Endothelial cell of umbilical vein (primary cell): ENCODE measurements around the gene CYBC1. TPM values are rescaled to one million over a fixed set of nuclear protein-coding genes. Genes with fewer than 3 reads are reported as not detected.

Source experiments
- BruUV-seq: library from RNA; stranded (reverse); fragments of 400-500 nt; replicated peaks from 2 replicates; lab custom pipeline; 2021; lab: Mats Ljungman, UMichigan
- CTCF ChIA-PET: fragments of 300-600, 350-600 bp; sonication (Branson Sonifier 250); formaldehyde crosslinking; loops from one replicate; lab custom pipeline; 2021; ENCODE audit warnings: antibody characterized with exemption, inconsistent platforms; lab: Charles Lee
- POLR2A ChIA-PET: fragments of 300-600, 350-600 bp; sonication (Branson Sonifier 250); formaldehyde crosslinking; loops from one replicate; lab custom pipeline; 2021; ENCODE audit warnings: antibody characterized with exemption, inconsistent platforms; lab: Charles Lee
- DNase-seq: peaks from one replicate; pipeline ENCODE4 v3.0.0-alpha.2; 2011; ENCODE audit warnings: low read depth, low spot score
- FAIRE-seq: peaks from 2 replicates; lab custom pipeline; 2011; peaks lifted over from hg19 to GRCh38; lab: Jason Lieb, UNC
- H2AFZ ChIP-seq: 2 replicates; pipeline ENCODE4 v1.6.0; 2012; ENCODE audit warnings: low read depth, low read length, control low read depth, inconsistent platforms
- H3K27ac ChIP-seq: 2 replicates; pipeline ENCODE4 v1.5.1; 2011; ENCODE audit warnings: low read depth, mild to moderate bottlenecking, control low read depth, low read length, moderate library complexity; ENCODE audit not compliant: insufficient read depth
- H3K27me3 ChIP-seq, 2 experiments: 2 replicates each; pipeline versions ENCODE4 v1.6.0 to v1.6.1; 2011; ENCODE audit warnings: low read length in 2 of 2, mixed read lengths in 1 of 2; ENCODE audit not compliant: control insufficient read depth in 2 of 2, insufficient read depth in 2 of 2
- H3K36me3 ChIP-seq, 2 experiments: 2 replicates in 1 of 2; 3 replicates in 1 of 2; pipeline ENCODE4 v1.5.1; 2011; ENCODE audit warnings: low read length in 2 of 2, mild to moderate bottlenecking in 1 of 2, moderate library complexity in 1 of 2; ENCODE audit not compliant: control insufficient read depth in 2 of 2, insufficient read depth in 2 of 2; ENCODE audit errors: extremely low read depth in 1 of 2
- H3K4me1 ChIP-seq: 3 replicates; pipeline ENCODE4 v1.5.1; 2011; ENCODE audit warnings: mild to moderate bottlenecking, low read length; ENCODE audit not compliant: control insufficient read depth, insufficient read depth; ENCODE audit errors: extremely low read depth
- H3K4me2 ChIP-seq: 2 replicates; pipeline ENCODE4 v1.6.1; 2011; ENCODE audit warnings: low read length, control low read depth, mixed read lengths; ENCODE audit not compliant: insufficient read depth
- H3K4me3 ChIP-seq, 3 experiments: fragments of 200-600 bp in 1 of 3; sonication (generic), shearing (Covaris generic) in 1 of 3; replicated peaks in 1 of 3; 2 replicates each; pipeline ENCODE4 v1.5.1; 2011 to 2016; ENCODE audit warnings: control low read depth in 3 of 3, low read length in 3 of 3, mild to moderate bottlenecking in 2 of 3, inconsistent platforms in 1 of 3, low read depth in 1 of 3, moderate library complexity in 1 of 3; ENCODE audit not compliant: insufficient read depth in 1 of 3
- H3K79me2 ChIP-seq: 2 replicates; pipeline ENCODE4 v1.6.0; 2012; ENCODE audit warnings: low read length, inconsistent platforms; ENCODE audit not compliant: control insufficient read depth, insufficient read depth
- H3K9ac ChIP-seq: replicated peaks from 2 replicates; pipeline ENCODE3; 2011; ENCODE audit warnings: low read length, control low read depth; ENCODE audit not compliant: insufficient read depth; ENCODE audit errors: extremely low read depth
- H3K9me1 ChIP-seq: replicated peaks from 3 replicates; pipeline ENCODE4 v1.6.0; 2011; ENCODE audit warnings: mild to moderate bottlenecking, low read length; ENCODE audit not compliant: control insufficient read depth, insufficient read depth; ENCODE audit errors: extremely low read depth
- H3K9me3 ChIP-seq: replicated peaks from 2 replicates; pipeline ENCODE4 v1.5.1; 2012; ENCODE audit warnings: low read length, inconsistent platforms; ENCODE audit not compliant: control insufficient read depth, insufficient read depth
- H4K20me1 ChIP-seq: replicated peaks from 2 replicates; pipeline ENCODE3; 2011; ENCODE audit warnings: mild to moderate bottlenecking, low read length; ENCODE audit not compliant: control insufficient read depth, insufficient read depth; ENCODE audit errors: extremely low read depth
- EZH2 ChIP-seq: IDR thresholded peaks from 2 replicates; pipeline ENCODE4 v1.6.1; 2012; ENCODE audit warnings: borderline replicate concordance, low read depth, mild to moderate bottlenecking, moderate library complexity, low read length, inconsistent platforms; ENCODE audit not compliant: severe bottlenecking
- FOS ChIP-seq: IDR thresholded peaks from 2 replicates; pipeline ENCODE4 v1.6.1; 2011; ENCODE audit warnings: mild to moderate bottlenecking, low read length, moderate library complexity, borderline replicate concordance; ENCODE audit not compliant: insufficient read depth
- GATA2 ChIP-seq: IDR thresholded peaks from 2 replicates; pipeline ENCODE4 v1.7.0; 2011; ENCODE audit warnings: low read depth, mild to moderate bottlenecking, moderate library complexity, mixed read lengths, low read length; ENCODE audit not compliant: insufficient read length, insufficient read depth
- JUN ChIP-seq: IDR thresholded peaks from 2 replicates; pipeline ENCODE4 v1.6.1; 2011; ENCODE audit warnings: borderline replicate concordance, low read depth; ENCODE audit not compliant: insufficient read length, insufficient read depth
- MYC ChIP-seq: IDR thresholded peaks from one replicate; pipeline ENCODE4 v1.6.1; 2011; ENCODE audit warnings: mild to moderate bottlenecking, low read depth, low read length
- POLR2A ChIP-seq: IDR thresholded peaks from 2 replicates; pipeline ENCODE4 v1.6.1; 2012; ENCODE audit warnings: low read depth, mild to moderate bottlenecking, control low read depth, low read length
- POLR2AphosphoS5 ChIP-seq: IDR thresholded peaks from 2 replicates; pipeline ENCODE4 v1.6.1; 2012; ENCODE audit warnings: low read depth, mild to moderate bottlenecking, control low read depth, low read length, moderate library complexity; ENCODE audit not compliant: insufficient read depth
- dilution Hi-C: fragments of 300-500 bp; cut with MboI; formaldehyde crosslinking; loops from one replicate; pipeline ENCODE4 v1.15.0; 2019; ENCODE audit warnings: low sequenced_read_pairs; ENCODE audit not compliant: extremely low pct_ligation_motif_present
- intact Hi-C: fragments of 100-400 bp; cut with micrococcal nuclease; formaldehyde crosslinking; loops from one replicate; pipeline ENCODE4 v1.10.0; 2022
- polyA plus RNA-seq, 4 experiments: library from polyadenylated mRNA; depleted of rRNA in 3 of 4; stranded (reverse) in 3 of 4; unstranded in 1 of 4; fragments of >200 nt; gene quantifications; 2 replicates each; pipeline versions ENCODE4 v1.2.1 to v1.2.3, GENCODE V29; 2011 to 2012; ENCODE audit warnings: missing spikeins in 1 of 4
- total RNA-seq: library from RNA; stranded (reverse); gene quantifications from 2 replicates; pipeline ENCODE4 v1.2.3, GENCODE V29; 2021
- TF ChIP-seq, protein P1 (sequence below), 2 donors: IDR thresholded peaks; 1 replicate in 1 of 2; 2 replicates in 1 of 2; pipeline ENCODE4 v1.5.1; 2011; ENCODE audit warnings: low read length in 2 of 2, mild to moderate bottlenecking in 2 of 2, moderate library complexity in 2 of 2, control low read depth in 1 of 2, inconsistent platforms in 1 of 2, low read depth in 1 of 2; ENCODE audit not compliant: insufficient read depth in 1 of 2; ENCODE audit errors: extremely low read depth in 1 of 2
- TF ChIP-seq, protein P2 (sequence below): IDR thresholded peaks from 2 replicates; pipeline ENCODE4 v1.6.1; 2011; ENCODE audit not compliant: insufficient read depth, insufficient read length

Gene CYBC1
- total and polyA plus RNA-seq, 2 donors (not counting 3 experiments of a cell fraction or from before 2014, with no cell fraction given) = 71.8 to 81.5 TPM

DNA sequence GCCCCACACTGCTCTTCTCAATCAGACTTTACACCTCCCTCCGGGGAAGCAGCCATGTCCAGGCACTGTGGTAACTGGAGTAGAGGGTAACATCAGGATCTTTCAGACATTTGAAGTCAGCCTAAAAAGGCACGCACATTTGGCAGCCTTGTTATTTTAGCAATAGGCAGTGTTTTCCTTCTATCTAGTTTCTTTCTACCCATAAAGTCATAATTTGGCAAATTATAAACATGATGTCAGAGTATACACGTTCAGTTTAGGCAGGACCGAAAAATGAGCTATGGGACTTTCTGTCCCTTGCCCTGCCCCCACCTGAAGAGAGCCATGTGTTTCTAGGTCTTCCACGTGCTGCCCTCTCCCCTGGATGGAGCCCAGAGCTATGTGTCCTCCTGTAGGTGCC lies 29.1 kb upstream of the CYBC1 start:
- Histone ChIP-seq H4K20me1 (no peaks in the 10 kb centered on the region), H3K4me1 (peaks cover 5% of the 10 kb centered on the region), H3K4me3 (no peak overlapping the region), H3K9ac (no peak overlapping the region), H3K9me1 (no peaks in the 10 kb centered on the region), H3K4me2 (no peak overlapping the region), H2AFZ (no peak overlapping the region), H3K79me2 (no peaks in the 10 kb centered on the region), H3K27me3 (no peaks in the 10 kb centered on the region), H3K27ac (no peak overlapping the region), H3K9me3 (no peaks in the 10 kb centered on the region), H3K36me3 (peaks cover 8 to 41% of the 10 kb centered on the region in 2 experiments)
- no TSS peak for BruUV-seq
- TF ChIP-seq EZH2 (no peak), JUN (no peak), GATA2 (no peak), FOS (no peak)
- TF ChIP-seq, protein P1, sequence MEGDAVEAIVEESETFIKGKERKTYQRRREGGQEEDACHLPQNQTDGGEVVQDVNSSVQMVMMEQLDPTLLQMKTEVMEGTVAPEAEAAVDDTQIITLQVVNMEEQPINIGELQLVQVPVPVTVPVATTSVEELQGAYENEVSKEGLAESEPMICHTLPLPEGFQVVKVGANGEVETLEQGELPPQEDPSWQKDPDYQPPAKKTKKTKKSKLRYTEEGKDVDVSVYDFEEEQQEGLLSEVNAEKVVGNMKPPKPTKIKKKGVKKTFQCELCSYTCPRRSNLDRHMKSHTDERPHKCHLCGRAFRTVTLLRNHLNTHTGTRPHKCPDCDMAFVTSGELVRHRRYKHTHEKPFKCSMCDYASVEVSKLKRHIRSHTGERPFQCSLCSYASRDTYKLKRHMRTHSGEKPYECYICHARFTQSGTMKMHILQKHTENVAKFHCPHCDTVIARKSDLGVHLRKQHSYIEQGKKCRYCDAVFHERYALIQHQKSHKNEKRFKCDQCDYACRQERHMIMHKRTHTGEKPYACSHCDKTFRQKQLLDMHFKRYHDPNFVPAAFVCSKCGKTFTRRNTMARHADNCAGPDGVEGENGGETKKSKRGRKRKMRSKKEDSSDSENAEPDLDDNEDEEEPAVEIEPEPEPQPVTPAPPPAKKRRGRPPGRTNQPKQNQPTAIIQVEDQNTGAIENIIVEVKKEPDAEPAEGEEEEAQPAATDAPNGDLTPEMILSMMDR (IDR thresholded peaks at IDR 0.05; ENCODE audit: extremely low read depth in 1 of 2, insufficient read depth in 1 of 2, low read depth in 1 of 2, low read length in 2 of 2) = no peak
- CTCF ChIA-PET = interaction anchor here (1.1 kb wide), 1 partner anchor 12 kb away, joined by 3 read pairs; no protein-coding TSS in a partner anchor
- POLR2A ChIA-PET = no interaction called here
- dilution Hi-C loops = no loop called here
- DNase-seq (no peak), FAIRE-seq (no peak)
- intact Hi-C loops = no loop called here

GRCh38 chr17:82477934-82478333 lies 27.4 kb upstream of the CYBC1 start:
- Histone ChIP-seq H3K4me3 (no peak overlapping the region), H3K9me3 (no peaks in the 10 kb centered on the region), H2AFZ (no peak overlapping the region), H3K79me2 (no peaks in the 10 kb centered on the region), H3K4me1 (peaks cover 5% of the 10 kb centered on the region), H3K27ac (no peak overlapping the region), H4K20me1 (no peaks in the 10 kb centered on the region), H3K27me3 (no peaks in the 10 kb centered on the region), H3K9ac (no peak overlapping the region), H3K36me3 (peaks cover 8 to 36% of the 10 kb centered on the region in 2 experiments), H3K9me1 (no peaks in the 10 kb centered on the region), H3K4me2 (no peak overlapping the region)
- DNase-seq (no peak), FAIRE-seq (no peak)
- no peak for TF ChIP-seq MYC
- TF ChIP-seq JUN = no peak
- no peak for TF ChIP-seq FOS
- no peak for TF ChIP-seq GATA2
- no peak for TF ChIP-seq POLR2A
- TF ChIP-seq EZH2 = no peak
- TF ChIP-seq, protein P2, sequence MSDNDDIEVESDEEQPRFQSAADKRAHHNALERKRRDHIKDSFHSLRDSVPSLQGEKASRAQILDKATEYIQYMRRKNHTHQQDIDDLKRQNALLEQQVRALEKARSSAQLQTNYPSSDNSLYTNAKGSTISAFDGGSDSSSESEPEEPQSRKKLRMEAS = no peak
- TF ChIP-seq, protein P1 (IDR thresholded peaks at IDR 0.05; ENCODE audit: extremely low read depth in 1 of 2, insufficient read depth in 1 of 2, low read depth in 1 of 2, low read length in 2 of 2) = no peak
- TF ChIP-seq POLR2AphosphoS5 = no peak
- CTCF ChIA-PET = interaction anchor here (1.3 kb wide), 1 partner anchor 16 kb away, joined by 3 read pairs; no protein-coding TSS in a partner anchor
- no TSS peak for BruUV-seq
- intact Hi-C loops = no loop called here
- POLR2A ChIA-PET = no interaction called here
- dilution Hi-C loops = no loop called here
